Measurements from ENCODE around the gene MAP4. TPM values are rescaled to one million over a fixed set of nuclear protein-coding genes. Genes with fewer than 3 reads are reported as not detected.

Gene MAP4
- total and polyA plus RNA-seq, 2 of the 13 experiments (the other 11 are each of a cell fraction or from before 2014, with no cell fraction given): 33.1 to 38.7 TPM

DNA sequence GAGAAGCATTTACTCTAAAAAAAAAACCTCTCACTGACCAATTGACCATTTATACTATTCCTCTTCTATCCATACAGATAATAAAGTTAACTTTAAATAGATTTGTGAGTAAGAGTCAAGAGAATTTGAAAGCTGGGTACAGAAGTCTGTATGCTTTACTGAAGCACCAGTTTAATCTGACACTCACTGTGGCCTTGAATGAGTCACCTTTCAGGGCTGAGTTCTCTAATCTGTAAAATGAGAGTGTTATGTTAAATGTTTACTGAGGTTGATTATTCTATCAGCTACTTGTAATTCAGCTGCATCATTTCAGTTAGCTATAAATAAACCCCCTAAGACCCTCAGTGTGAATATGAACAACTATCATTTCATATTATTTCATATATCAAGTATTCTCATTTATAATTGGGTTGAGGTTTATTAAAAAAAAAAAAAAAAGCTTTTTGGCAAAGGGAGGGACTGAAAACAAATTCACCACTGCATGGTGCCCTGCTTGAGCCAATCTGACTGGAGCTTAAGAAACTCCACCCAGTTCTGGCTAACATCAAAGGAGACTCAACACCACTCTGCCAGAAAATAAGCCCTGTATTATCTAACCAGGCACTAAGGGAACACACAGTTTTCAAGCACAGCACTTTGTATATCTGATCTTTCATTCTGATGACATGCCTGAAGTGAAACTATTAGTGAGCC, 2.8 kb downstream of the MAP4 start (continued):
- TF ChIP-seq RXRB (CRISPR knock-in tag; IDR thresholded peaks at IDR 0.05; ENCODE audit: borderline replicate concordance) (peak; percentile 11; the same call in 1 of the 2 replicates), SAP130 (CRISPR knock-in tag; IDR thresholded peaks at IDR 0.05; ENCODE audit: low read depth) (peak; percentile 38), TCF7 (IDR thresholded peaks at IDR 0.05; ENCODE audit: low read depth) (peak; percentile 62), ZNF382 (CRISPR knock-in tag; IDR thresholded peaks at IDR 0.05; ENCODE audit: borderline replicate concordance) (no peak), HNRNPUL1 (IDR thresholded peaks at IDR 0.05; ENCODE audit: low read depth, low read length) (no peak), ZSCAN21 (CRISPR knock-in tag; IDR thresholded peaks at IDR 0.05; ENCODE audit: borderline replicate concordance) (no peak), ZNF350 (CRISPR knock-in tag; IDR thresholded peaks at IDR 0.05; ENCODE audit: borderline replicate concordance, low read depth) (no peak), MIER3 (CRISPR knock-in tag; IDR thresholded peaks at IDR 0.05; ENCODE audit: borderline replicate concordance) (0 out of 2 replicates have a peak, but pooled peaks have one; percentile 37), SIX1 (CRISPR knock-in tag; IDR thresholded peaks at IDR 0.05; ENCODE audit: borderline replicate concordance) (peak; percentile 68; the same call in 1 of the 2 replicates), ZNF121 (CRISPR knock-in tag; IDR thresholded peaks at IDR 0.05) (0 out of 2 replicates have a peak, but pooled peaks have one; percentile 33), CHD4 (IDR thresholded peaks at IDR 0.05; ENCODE audit: borderline replicate concordance, low read length) (peak; percentile 51; the same call in 1 of the 2 replicates), TBX3 (IDR thresholded peaks at IDR 0.05; ENCODE audit: borderline replicate concordance) (peak; percentile 60; the same call in 1 of the 2 replicates), GTF3A (CRISPR knock-in tag; conservative IDR thresholded peaks at IDR 0.05) (no peak), ASH2L (IDR thresholded peaks at IDR 0.05; ENCODE audit: insufficient read length, low read depth, low read length) (peak; percentile 43), ZNF569 (CRISPR knock-in tag; IDR thresholded peaks at IDR 0.05; ENCODE audit: borderline replicate concordance) (no peak), PAWR (CRISPR knock-in tag; IDR thresholded peaks at IDR 0.05; ENCODE audit: borderline replicate concordance) (no peak), ZMYM3 (CRISPR knock-in tag; IDR thresholded peaks at IDR 0.05) (no peak), ZBTB34 (CRISPR knock-in tag; IDR thresholded peaks at IDR 0.05) (peak; percentile 76), ARID3A (IDR thresholded peaks at IDR 0.05; ENCODE audit: low read depth, low read length) (peak; percentile 67), FOSL1 (CRISPR knock-in tag; IDR thresholded peaks at IDR 0.05; ENCODE audit: borderline replicate concordance) (peak; percentile 45; the same call in 1 of the 2 replicates)
- TF ChIP-seq, protein P1, sequence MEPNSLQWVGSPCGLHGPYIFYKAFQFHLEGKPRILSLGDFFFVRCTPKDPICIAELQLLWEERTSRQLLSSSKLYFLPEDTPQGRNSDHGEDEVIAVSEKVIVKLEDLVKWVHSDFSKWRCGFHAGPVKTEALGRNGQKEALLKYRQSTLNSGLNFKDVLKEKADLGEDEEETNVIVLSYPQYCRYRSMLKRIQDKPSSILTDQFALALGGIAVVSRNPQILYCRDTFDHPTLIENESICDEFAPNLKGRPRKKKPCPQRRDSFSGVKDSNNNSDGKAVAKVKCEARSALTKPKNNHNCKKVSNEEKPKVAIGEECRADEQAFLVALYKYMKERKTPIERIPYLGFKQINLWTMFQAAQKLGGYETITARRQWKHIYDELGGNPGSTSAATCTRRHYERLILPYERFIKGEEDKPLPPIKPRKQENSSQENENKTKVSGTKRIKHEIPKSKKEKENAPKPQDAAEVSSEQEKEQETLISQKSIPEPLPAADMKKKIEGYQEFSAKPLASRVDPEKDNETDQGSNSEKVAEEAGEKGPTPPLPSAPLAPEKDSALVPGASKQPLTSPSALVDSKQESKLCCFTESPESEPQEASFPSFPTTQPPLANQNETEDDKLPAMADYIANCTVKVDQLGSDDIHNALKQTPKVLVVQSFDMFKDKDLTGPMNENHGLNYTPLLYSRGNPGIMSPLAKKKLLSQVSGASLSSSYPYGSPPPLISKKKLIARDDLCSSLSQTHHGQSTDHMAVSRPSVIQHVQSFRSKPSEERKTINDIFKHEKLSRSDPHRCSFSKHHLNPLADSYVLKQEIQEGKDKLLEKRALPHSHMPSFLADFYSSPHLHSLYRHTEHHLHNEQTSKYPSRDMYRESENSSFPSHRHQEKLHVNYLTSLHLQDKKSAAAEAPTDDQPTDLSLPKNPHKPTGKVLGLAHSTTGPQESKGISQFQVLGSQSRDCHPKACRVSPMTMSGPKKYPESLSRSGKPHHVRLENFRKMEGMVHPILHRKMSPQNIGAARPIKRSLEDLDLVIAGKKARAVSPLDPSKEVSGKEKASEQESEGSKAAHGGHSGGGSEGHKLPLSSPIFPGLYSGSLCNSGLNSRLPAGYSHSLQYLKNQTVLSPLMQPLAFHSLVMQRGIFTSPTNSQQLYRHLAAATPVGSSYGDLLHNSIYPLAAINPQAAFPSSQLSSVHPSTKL (CRISPR knock-in tag; IDR thresholded peaks at IDR 0.05): peak; percentile 41
- TF ChIP-seq, protein P2, sequence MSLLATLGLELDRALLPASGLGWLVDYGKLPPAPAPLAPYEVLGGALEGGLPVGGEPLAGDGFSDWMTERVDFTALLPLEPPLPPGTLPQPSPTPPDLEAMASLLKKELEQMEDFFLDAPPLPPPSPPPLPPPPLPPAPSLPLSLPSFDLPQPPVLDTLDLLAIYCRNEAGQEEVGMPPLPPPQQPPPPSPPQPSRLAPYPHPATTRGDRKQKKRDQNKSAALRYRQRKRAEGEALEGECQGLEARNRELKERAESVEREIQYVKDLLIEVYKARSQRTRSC (CRISPR knock-in tag; IDR thresholded peaks at IDR 0.05; ENCODE audit: low read depth): no peak
